ENCODE data around the gene EPHA6.

DNA sequence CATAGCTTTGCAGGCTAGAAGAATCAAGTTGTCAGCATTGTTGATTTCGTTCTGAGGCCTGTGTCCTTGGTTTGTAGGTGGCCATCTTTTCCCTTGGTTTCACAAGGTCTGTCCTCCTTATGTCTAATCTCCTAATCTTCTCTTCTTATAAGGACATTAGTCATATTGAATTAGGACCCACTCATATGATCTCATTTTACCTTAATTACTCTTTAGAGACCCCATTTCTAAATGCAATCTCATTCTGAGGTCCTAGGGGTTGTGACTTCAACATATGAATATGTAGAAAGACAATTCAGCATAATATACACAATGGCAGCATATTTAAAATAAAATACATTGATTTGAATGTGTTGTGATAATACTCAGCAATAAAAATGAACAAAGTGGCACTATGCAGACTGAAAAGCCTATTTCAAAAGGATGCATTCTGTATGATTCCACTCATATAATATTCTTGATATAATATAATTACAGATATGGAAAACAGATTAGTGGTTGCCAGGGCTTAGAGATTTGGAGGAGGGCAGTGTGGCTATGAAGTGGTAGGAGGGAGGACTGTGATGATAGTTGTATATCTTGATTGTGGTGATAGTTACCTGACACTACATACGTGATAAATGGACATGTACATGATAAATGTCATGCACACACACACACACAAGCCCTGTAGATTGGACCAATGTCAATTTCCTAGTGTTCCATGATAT is 431.0 kb downstream of the EPHA6 start:
- TF ChIP-seq JUNB (CRISPR knock-in tag; conservative IDR thresholded peaks at IDR 0.05) (no peak), TSC22D4 (tag; IDR thresholded peaks at IDR 0.05) (no peak), POLR2A (conservative IDR thresholded peaks at IDR 0.05) (no peak), SPI1 (IDR thresholded peaks at IDR 0.05; ENCODE audit: borderline replicate concordance, low read depth, low read length) (no peak), HLTF (IDR thresholded peaks at IDR 0.05) (no peak)
- TF ChIP-seq, protein P1, sequence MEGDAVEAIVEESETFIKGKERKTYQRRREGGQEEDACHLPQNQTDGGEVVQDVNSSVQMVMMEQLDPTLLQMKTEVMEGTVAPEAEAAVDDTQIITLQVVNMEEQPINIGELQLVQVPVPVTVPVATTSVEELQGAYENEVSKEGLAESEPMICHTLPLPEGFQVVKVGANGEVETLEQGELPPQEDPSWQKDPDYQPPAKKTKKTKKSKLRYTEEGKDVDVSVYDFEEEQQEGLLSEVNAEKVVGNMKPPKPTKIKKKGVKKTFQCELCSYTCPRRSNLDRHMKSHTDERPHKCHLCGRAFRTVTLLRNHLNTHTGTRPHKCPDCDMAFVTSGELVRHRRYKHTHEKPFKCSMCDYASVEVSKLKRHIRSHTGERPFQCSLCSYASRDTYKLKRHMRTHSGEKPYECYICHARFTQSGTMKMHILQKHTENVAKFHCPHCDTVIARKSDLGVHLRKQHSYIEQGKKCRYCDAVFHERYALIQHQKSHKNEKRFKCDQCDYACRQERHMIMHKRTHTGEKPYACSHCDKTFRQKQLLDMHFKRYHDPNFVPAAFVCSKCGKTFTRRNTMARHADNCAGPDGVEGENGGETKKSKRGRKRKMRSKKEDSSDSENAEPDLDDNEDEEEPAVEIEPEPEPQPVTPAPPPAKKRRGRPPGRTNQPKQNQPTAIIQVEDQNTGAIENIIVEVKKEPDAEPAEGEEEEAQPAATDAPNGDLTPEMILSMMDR (IDR thresholded peaks at IDR 0.05 in 2 of 3, conservative IDR thresholded peaks at IDR 0.05 in 1 of 3; ENCODE audit: insufficient read depth in 2 of 3, low read depth in 1 of 3, low read length in 3 of 3) = no peak
- TF ChIP-seq, protein P2, sequence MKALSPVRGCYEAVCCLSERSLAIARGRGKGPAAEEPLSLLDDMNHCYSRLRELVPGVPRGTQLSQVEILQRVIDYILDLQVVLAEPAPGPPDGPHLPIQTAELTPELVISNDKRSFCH (CRISPR knock-in tag; IDR thresholded peaks at IDR 0.05) = no peak
- TF ChIP-seq, protein P2 (tag; IDR thresholded peaks at IDR 0.05) = no peak
- TF ChIP-seq, protein P3, sequence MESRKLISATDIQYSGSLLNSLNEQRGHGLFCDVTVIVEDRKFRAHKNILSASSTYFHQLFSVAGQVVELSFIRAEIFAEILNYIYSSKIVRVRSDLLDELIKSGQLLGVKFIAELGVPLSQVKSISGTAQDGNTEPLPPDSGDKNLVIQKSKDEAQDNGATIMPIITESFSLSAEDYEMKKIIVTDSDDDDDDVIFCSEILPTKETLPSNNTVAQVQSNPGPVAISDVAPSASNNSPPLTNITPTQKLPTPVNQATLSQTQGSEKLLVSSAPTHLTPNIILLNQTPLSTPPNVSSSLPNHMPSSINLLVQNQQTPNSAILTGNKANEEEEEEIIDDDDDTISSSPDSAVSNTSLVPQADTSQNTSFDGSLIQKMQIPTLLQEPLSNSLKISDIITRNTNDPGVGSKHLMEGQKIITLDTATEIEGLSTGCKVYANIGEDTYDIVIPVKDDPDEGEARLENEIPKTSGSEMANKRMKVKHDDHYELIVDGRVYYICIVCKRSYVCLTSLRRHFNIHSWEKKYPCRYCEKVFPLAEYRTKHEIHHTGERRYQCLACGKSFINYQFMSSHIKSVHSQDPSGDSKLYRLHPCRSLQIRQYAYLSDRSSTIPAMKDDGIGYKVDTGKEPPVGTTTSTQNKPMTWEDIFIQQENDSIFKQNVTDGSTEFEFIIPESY (CRISPR knock-in tag; IDR thresholded peaks at IDR 0.05) = no peak
- TF ChIP-seq, protein P4, sequence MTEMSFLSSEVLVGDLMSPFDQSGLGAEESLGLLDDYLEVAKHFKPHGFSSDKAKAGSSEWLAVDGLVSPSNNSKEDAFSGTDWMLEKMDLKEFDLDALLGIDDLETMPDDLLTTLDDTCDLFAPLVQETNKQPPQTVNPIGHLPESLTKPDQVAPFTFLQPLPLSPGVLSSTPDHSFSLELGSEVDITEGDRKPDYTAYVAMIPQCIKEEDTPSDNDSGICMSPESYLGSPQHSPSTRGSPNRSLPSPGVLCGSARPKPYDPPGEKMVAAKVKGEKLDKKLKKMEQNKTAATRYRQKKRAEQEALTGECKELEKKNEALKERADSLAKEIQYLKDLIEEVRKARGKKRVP (CRISPR knock-in tag; IDR thresholded peaks at IDR 0.05) = no peak
- TF ChIP-seq, protein P5, sequence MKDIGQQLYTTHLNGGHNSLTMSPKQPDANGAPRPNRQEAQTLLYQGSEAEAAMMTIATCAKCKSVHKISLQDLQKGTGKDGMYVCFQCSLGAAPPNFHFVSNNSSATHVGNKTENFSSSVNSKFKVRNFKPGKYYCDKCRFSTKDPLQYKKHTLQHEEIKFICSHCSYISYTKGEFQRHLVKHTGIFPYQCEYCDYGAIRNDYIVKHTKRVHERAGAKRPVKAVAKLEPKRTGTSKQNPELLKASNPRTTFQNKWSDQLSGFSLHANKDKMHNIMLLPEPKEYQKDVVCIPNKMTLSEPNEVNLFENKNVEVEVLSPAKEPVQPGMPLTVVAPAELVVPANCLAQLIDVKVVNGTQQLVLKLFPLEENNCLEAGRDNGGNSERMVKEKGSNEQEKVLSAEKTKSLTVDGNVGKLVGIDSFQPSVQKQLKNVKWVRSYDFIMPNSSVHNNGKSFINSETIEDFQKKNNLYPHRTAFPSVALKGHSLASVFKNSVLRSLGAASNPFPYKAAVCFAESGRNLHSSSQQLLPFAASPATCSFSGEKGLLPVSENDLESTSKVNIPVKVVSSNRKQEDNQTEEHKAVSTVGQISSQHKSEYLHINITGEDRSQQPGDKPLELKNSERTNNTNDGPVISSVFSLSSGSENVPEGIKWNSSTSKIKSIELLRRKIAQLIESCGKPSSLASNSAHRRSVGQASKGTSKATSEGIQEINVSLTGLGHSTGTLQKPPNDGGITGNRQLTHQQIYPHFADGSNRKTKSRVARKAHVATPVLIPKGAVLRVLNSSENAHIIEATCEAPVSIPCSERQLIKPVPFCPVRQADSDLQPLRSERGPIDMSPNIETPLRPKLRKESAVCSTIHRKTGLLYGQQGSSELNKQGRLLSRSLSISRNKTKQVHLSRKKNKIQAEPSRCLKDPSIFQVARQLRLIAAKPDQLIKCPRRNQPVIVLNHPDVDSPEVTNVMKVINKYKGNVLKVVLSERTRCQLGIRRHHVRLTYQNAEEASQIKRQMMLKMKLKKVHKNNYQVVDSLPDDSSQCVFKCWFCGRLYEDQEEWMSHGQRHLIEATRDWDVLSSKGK (CRISPR knock-in tag; IDR thresholded peaks at IDR 0.05) = no peak
- TF ChIP-seq, protein P6, sequence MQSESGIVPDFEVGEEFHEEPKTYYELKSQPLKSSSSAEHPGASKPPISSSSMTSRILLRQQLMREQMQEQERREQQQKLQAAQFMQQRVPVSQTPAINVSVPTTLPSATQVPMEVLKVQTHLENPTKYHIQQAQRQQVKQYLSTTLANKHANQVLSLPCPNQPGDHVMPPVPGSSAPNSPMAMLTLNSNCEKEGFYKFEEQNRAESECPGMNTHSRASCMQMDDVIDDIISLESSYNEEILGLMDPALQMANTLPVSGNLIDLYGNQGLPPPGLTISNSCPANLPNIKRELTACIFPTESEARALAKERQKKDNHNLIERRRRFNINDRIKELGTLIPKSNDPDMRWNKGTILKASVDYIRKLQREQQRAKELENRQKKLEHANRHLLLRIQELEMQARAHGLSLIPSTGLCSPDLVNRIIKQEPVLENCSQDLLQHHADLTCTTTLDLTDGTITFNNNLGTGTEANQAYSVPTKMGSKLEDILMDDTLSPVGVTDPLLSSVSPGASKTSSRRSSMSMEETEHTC (IDR thresholded peaks at IDR 0.05) = no peak

All from K562 (cell line).